A549 treated with CORT108297 at 1 μM for 4 hours (cell line): ENCODE data around the gene RERG. TPM values are rescaled to one million over a fixed set of nuclear protein-coding genes. Genes with fewer than 3 reads are reported as not detected.

ENCODE experiments used
- total RNA-seq: library from RNA; stranded (reverse); fragments of 200-300 nt; extraction: Qiagen RNA extraction; gene quantifications from 5 replicates; pipeline ENCODE4 v1.2.3, GENCODE V29; 2022

The RERG gene, protein sequence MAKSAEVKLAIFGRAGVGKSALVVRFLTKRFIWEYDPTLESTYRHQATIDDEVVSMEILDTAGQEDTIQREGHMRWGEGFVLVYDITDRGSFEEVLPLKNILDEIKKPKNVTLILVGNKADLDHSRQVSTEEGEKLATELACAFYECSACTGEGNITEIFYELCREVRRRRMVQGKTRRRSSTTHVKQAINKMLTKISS
- total RNA-seq = 0.10 to 0.26 TPM (median 0.22 TPM) in 5 replicates

GRCh38 chr12:15220915-15221885, at the start of gene RERG:
Gene RERG, minus strand, starts transcription at chr12:15221417. Its CDS starts 3,928 bp downstream, at chr12:15217489.

Other genes with a start within 250 kb of the RERG start
- gene PDE6H, start 248.4 kb downstream of the RERG start, total RNA-seq = not detected in 5 replicates
- gene PTPRO, start 101.1 kb upstream of the RERG start, total RNA-seq = 0.02 to 0.09 TPM (median 0.05 TPM) in 4 of 5 replicates, not detected in the other